CD14-positive monocyte (primary cell): ENCODE results near the gene STUB1. TPM values are rescaled to one million over a fixed set of nuclear protein-coding genes. Genes with fewer than 3 reads are reported as not detected.

ENCODE experiments used
- DNase-seq, 3 donors: peaks; one replicate each; pipeline ENCODE4 v3.0.0-alpha.2; 2011 to 2022
- H2AFZ ChIP-seq: 2 replicates; pipeline ENCODE4 v1.6.0; 2012; ENCODE audit warnings: mild to moderate bottlenecking, low read depth, low read length, inconsistent platforms; ENCODE audit not compliant: insufficient read depth, poor library complexity, severe bottlenecking
- H3K27ac ChIP-seq, 2 donors: 1 replicate in 1 of 2; 2 replicates in 1 of 2; pipeline ENCODE4 v1.5.1; 2012 to 2013; ENCODE audit warnings: low read length in 2 of 2, control low read depth in 1 of 2, inconsistent platforms in 1 of 2, low read depth in 1 of 2, mild to moderate bottlenecking in 1 of 2
- H3K27me3 ChIP-seq, 2 donors: one replicate each; pipeline versions ENCODE4 v1.6.0 to v1.6.1; 2011 to 2013; ENCODE audit warnings: low read length in 2 of 2; ENCODE audit not compliant: control insufficient read depth in 2 of 2, insufficient read depth in 2 of 2
- H3K36me3 ChIP-seq, 2 donors: replicated peaks in 1 of 2; 1 replicate in 1 of 2; 2 replicates in 1 of 2; pipeline versions ENCODE4 v1.5.1 to v1.6.1; 2012 to 2013; ENCODE audit warnings: low read length in 2 of 2, control low read depth in 1 of 2, inconsistent platforms in 1 of 2, mild to moderate bottlenecking in 1 of 2; ENCODE audit not compliant: insufficient read depth in 2 of 2, control insufficient read depth in 1 of 2
- H3K4me1 ChIP-seq, 2 donors: 1 replicate in 1 of 2; 2 replicates in 1 of 2; pipeline versions ENCODE4 v1.5.1 to v1.6.1; 2012 to 2013; ENCODE audit warnings: low read length in 2 of 2, control low read depth in 1 of 2, inconsistent platforms in 1 of 2, mild to moderate bottlenecking in 1 of 2, moderate library complexity in 1 of 2; ENCODE audit not compliant: insufficient read depth in 2 of 2, control insufficient read depth in 1 of 2
- H3K4me2 ChIP-seq: replicated peaks from 2 replicates; pipeline ENCODE3; 2012; ENCODE audit warnings: low read length, moderate library complexity, mild to moderate bottlenecking; ENCODE audit not compliant: poor library complexity, severe bottlenecking; ENCODE audit errors: extremely low read depth
- H3K4me3 ChIP-seq, 3 experiments: fragments of 200-600 bp in 1 of 3; sonication (generic) in 1 of 3; replicated peaks in 1 of 3; 1 replicate in 2 of 3; 2 replicates in 1 of 3; pipeline ENCODE4 v1.5.1; 2011 to 2013; ENCODE audit warnings: low read length in 3 of 3, mild to moderate bottlenecking in 3 of 3, control low read depth in 2 of 3, low read depth in 2 of 3, inconsistent platforms in 1 of 3, moderate library complexity in 1 of 3
- H3K79me2 ChIP-seq: 2 replicates; pipeline ENCODE4 v1.6.0; 2012; ENCODE audit warnings: mild to moderate bottlenecking, control low read depth, inconsistent platforms, low read length, moderate library complexity; ENCODE audit not compliant: insufficient read depth
- H3K9ac ChIP-seq: 2 replicates; pipeline ENCODE4 v1.6.0; 2017; ENCODE audit warnings: low read length, mild to moderate bottlenecking; ENCODE audit not compliant: insufficient read depth, poor library complexity, severe bottlenecking
- H3K9me3 ChIP-seq, 2 donors: replicated peaks in 1 of 2; 1 replicate in 1 of 2; 2 replicates in 1 of 2; pipeline versions ENCODE4 v1.5.1 to v1.6.1; 2012 to 2013; ENCODE audit warnings: low read length in 2 of 2, control low read depth in 1 of 2; ENCODE audit not compliant: control insufficient read depth in 1 of 2, insufficient read depth in 1 of 2
- H4K20me1 ChIP-seq: 2 replicates; pipeline ENCODE4 v1.6.0; 2012; ENCODE audit warnings: mild to moderate bottlenecking, low read length, control low read depth, moderate library complexity; ENCODE audit not compliant: insufficient read depth
- H3K27ac Mint-ChIP-seq, 7 donors: one replicate each; pipeline ENCODE4 v1.8.0; 2020; ENCODE audit warnings: mild to moderate bottlenecking in 7 of 7, mixed read lengths in 7 of 7, moderate library complexity in 6 of 7, inconsistent platforms in 2 of 7
- H3K27me3 Mint-ChIP-seq, 3 donors: one replicate each; pipeline ENCODE4 v1.8.0; 2021 to 2022; ENCODE audit warnings: low read depth in 3 of 3, mild to moderate bottlenecking in 3 of 3, mixed read lengths in 3 of 3, moderate library complexity in 3 of 3, inconsistent platforms in 1 of 3
- H3K36me3 Mint-ChIP-seq, 2 donors: one replicate each; pipeline ENCODE4 v1.8.0; 2020; ENCODE audit warnings: mixed read lengths in 2 of 2, inconsistent platforms in 1 of 2, mild to moderate bottlenecking in 1 of 2
- H3K4me1 Mint-ChIP-seq: one replicate; pipeline ENCODE4 v1.8.0; 2020; ENCODE audit warnings: mild to moderate bottlenecking, mixed read lengths
- H3K4me3 Mint-ChIP-seq, 2 donors: one replicate each; pipeline ENCODE4 v1.8.0; 2020; ENCODE audit warnings: mild to moderate bottlenecking in 2 of 2, mixed read lengths in 2 of 2, moderate library complexity in 1 of 2
- H3K9me3 Mint-ChIP-seq, 7 donors: one replicate each; pipeline ENCODE4 v1.8.0; 2020 to 2022; ENCODE audit warnings: mixed read lengths in 7 of 7, mild to moderate bottlenecking in 6 of 7, moderate library complexity in 6 of 7, inconsistent platforms in 2 of 7
- CTCF ChIP-seq: fragments of 200-600 bp; IDR thresholded peaks from one replicate; pipeline ENCODE4 v1.8.0; 2022; ENCODE audit warnings: antibody characterized with exemption, mild to moderate bottlenecking
- WGBS: methylation state at CpG from one replicate; pipeline ENCODE4 v1.1.5; 2013; ENCODE audit warnings: missing lambda C conversion rate; ENCODE audit not compliant: insufficient coverage; 5-methylcytosine and 5-hydroxymethylcytosine counted together
- intact Hi-C, 2 donors: fragments of 100-400 bp; cut with micrococcal nuclease; formaldehyde crosslinking; loops; one replicate each; pipeline versions ENCODE4 v1.15.0 to v1.15.1; 2023
- polyA plus RNA-seq, 3 donors: library from polyadenylated mRNA; depleted of rRNA in 1 of 3; unstranded in 2 of 3; stranded (reverse) in 1 of 3; fragments of 300-500 nt in 2 of 3; fragments of >200 nt in 1 of 3; fragmentation: Illumina TruSeq in 2 of 3; gene quantifications; 1 replicate in 2 of 3; 2 replicates in 1 of 3; pipeline ENCODE4 v1.2.3, GENCODE V29; 2012 to 2021

Gene STUB1
- polyA plus RNA-seq, 3 donors = 83.3 to 108 (median 106) TPM

- peaks cover 49% of the 10 kb centered on the region for H4K20me1 ChIP-seq
- no peak overlapping the region for H3K9ac ChIP-seq
- Mint-ChIP-seq H3K9me3 (peaks cover 0 to 2% (median 0%) of the 10 kb centered on the region in 7 donors), H3K27me3 (peaks cover 0 to 3% (median 0%) of the 10 kb centered on the region in 3 donors), H3K4me1 (peaks cover 47% of the 10 kb centered on the region), H3K4me3 (no peak overlapping the region), H3K36me3 (peaks cover 5 to 15% of the 10 kb centered on the region in 2 donors), H3K27ac (no peak overlapping the region)
- no peak overlapping the region for H2AFZ ChIP-seq
- peaks cover 33 to 55% of the 10 kb centered on the region in 2 donors for H3K4me1 ChIP-seq
- no peaks in the 10 kb centered on the region for H3K36me3 ChIP-seq
- no peaks in the 10 kb centered on the region for H3K27me3 ChIP-seq
- intact Hi-C loops = no loop called here
- no peak for DNase-seq
- no peak overlapping the region for H3K4me3 ChIP-seq
- H3K79me2 ChIP-seq = peaks cover 24% of the 10 kb centered on the region
- no peaks in the 10 kb centered on the region for H3K9me3 ChIP-seq
- WGBS = 93% methylated on average over 20 of the region's 25 CpGs
- no peak for TF ChIP-seq CTCF
- H3K4me2 ChIP-seq = peak overlapping the region; percentile 85
- H3K27ac ChIP-seq = no peak overlapping the region
These were observed 32.9 kb upstream of the STUB1 start for GRCh38 chr16:647173-647902.

GRCh38 chr16:648071-648780 lies 32.0 kb upstream of the STUB1 start:
- peak overlapping the region; percentile 85 for H3K9ac ChIP-seq
- DNase-seq = peak in 2 of 3 donors; percentile 17 to 40
- Mint-ChIP-seq H3K36me3 (peaks cover 5 to 15% of the 10 kb centered on the region in 2 donors), H3K9me3 (peaks cover 0 to 2% (median 0%) of the 10 kb centered on the region in 7 donors), H3K4me3 (peak overlapping the region; percentile 73 to 85), H3K4me1 (peaks cover 39% of the 10 kb centered on the region), H3K27ac (peak overlapping the region; percentile 72 to 91 (median 87)), H3K27me3 (peaks cover 0 to 3% (median 0%) of the 10 kb centered on the region in 3 donors)
- no peaks in the 10 kb centered on the region for H3K27me3 ChIP-seq
- peak overlapping the region; percentile 82 to 90 for H3K27ac ChIP-seq
- H3K9me3 ChIP-seq = no peaks in the 10 kb centered on the region
- H3K4me3 ChIP-seq = peak overlapping the region; percentile 36 to 79 (median 67)
- WGBS = 46% methylated on average over 19 of the region's 24 CpGs
- H3K79me2 ChIP-seq = peaks cover 17% of the 10 kb centered on the region
- H3K4me2 ChIP-seq = peak overlapping the region; percentile 85
- TF ChIP-seq CTCF = peak; percentile 49
- H3K4me1 ChIP-seq = peaks cover 24 to 46% of the 10 kb centered on the region in 2 donors
- intact Hi-C loops = no loop called here
- no peaks in the 10 kb centered on the region for H3K36me3 ChIP-seq
- peak overlapping the region; percentile 94 for H2AFZ ChIP-seq
- H4K20me1 ChIP-seq = peaks cover 43% of the 10 kb centered on the region
